Fibroblast of villous mesenchyme (primary cell): ENCODE results near the gene RRBP1. TPM values are rescaled to one million over a fixed set of nuclear protein-coding genes. Genes with fewer than 3 reads are reported as not detected.

Experiments used
- DNase-seq: peaks from one replicate; pipeline ENCODE4 v3.0.0-alpha.2; 2010; ENCODE audit warnings: low read depth
- H3K4me3 ChIP-seq: 2 replicates; pipeline ENCODE4 v1.5.1; 2011; ENCODE audit warnings: low read depth, mild to moderate bottlenecking, low read length
- CTCF ChIP-seq: IDR thresholded peaks from 2 replicates; pipeline ENCODE4 v1.5.1; 2012; ENCODE audit warnings: low read depth, mild to moderate bottlenecking, low read length; ENCODE audit not compliant: insufficient read depth
- total RNA-seq: library from RNA; depleted of rRNA; stranded (reverse); fragments of >200 nt; gene quantifications from 2 replicates; pipeline ENCODE4 v1.2.3, GENCODE V29; 2012

The RRBP1 gene
- total RNA-seq, 1 donor: 123 TPM

GRCh38 chr20:17648791-17649730, 33.0 kb downstream of the RRBP1 start:
- DNase-seq: no peak

GRCh38 chr20:17648315-17648646, 33.8 kb downstream of the RRBP1 start:
- TF ChIP-seq CTCF: no peak
- DNase-seq: peak; percentile 45
- H3K4me3 ChIP-seq: no peak overlapping the region

More at GRCh38 chr20:17648791-17649730, 33.0 kb downstream of the RRBP1 start:
- H3K4me3 ChIP-seq: no peak overlapping the region
- TF ChIP-seq CTCF: no peak

GRCh38 chr20:17647391-17648314, 34.4 kb downstream of the RRBP1 start:
- no peak for DNase-seq
- no peak overlapping the region for H3K4me3 ChIP-seq
- no peak for TF ChIP-seq CTCF

GRCh38 chr20:17646961-17647301, 35.1 kb downstream of the RRBP1 start:
- H3K4me3 ChIP-seq: no peak overlapping the region
- no peak for DNase-seq
- no peak for TF ChIP-seq CTCF

GRCh38 chr20:17646209-17646960, 35.7 kb downstream of the RRBP1 start:
- no peak for TF ChIP-seq CTCF
- H3K4me3 ChIP-seq: no peak overlapping the region
- no peak for DNase-seq

- no peak for TF ChIP-seq CTCF
- DNase-seq: peak; percentile 76
- H3K4me3 ChIP-seq: no peak overlapping the region
Observed at GRCh38 chr20:17645546-17646208, 36.4 kb downstream of the RRBP1 start.
